Measurements from ENCODE around the gene TBCC. TPM values are rescaled to one million over a fixed set of nuclear protein-coding genes. Genes with fewer than 3 reads are reported as not detected.
A peak's percentile ranks its signal among the peaks of the same experiment; 100 is the strongest.
"Not testable (repeated sequence)": the region's sequence is repeated elsewhere in the genome, so short reads cannot be mapped to it uniquely, and the experiment has no call there.

The TBCC gene
- total and polyA plus RNA-seq, 11 donors, result 10.4 to 21.7 (median 16.9) TPM

- H3K4me1 ChIP-seq, result peaks cover 0 to 13% (median 0%) of the 10 kb centered on the region in 12 donors
- ATAC-seq, result peak; percentile 43 to 93 (median 82)
- H3K36me3 ChIP-seq, result no peaks in the 10 kb centered on the region
- peak overlapping the region in 2 of 12 donors; percentile 5 to 35 for H3K27ac ChIP-seq
- H3K9me3 ChIP-seq, result no peaks in the 10 kb centered on the region
- intact Hi-C loops (cut with DNase I), result no loop called here
- TF ChIP-seq, protein P1, sequence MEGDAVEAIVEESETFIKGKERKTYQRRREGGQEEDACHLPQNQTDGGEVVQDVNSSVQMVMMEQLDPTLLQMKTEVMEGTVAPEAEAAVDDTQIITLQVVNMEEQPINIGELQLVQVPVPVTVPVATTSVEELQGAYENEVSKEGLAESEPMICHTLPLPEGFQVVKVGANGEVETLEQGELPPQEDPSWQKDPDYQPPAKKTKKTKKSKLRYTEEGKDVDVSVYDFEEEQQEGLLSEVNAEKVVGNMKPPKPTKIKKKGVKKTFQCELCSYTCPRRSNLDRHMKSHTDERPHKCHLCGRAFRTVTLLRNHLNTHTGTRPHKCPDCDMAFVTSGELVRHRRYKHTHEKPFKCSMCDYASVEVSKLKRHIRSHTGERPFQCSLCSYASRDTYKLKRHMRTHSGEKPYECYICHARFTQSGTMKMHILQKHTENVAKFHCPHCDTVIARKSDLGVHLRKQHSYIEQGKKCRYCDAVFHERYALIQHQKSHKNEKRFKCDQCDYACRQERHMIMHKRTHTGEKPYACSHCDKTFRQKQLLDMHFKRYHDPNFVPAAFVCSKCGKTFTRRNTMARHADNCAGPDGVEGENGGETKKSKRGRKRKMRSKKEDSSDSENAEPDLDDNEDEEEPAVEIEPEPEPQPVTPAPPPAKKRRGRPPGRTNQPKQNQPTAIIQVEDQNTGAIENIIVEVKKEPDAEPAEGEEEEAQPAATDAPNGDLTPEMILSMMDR (IDR thresholded peaks at IDR 0.05), result no peak
- no peak for TF ChIP-seq POLR2A (IDR thresholded peaks at IDR 0.05)
- peak overlapping the region in 11 of 12 donors; percentile 25 to 57 (median 50) for H3K4me3 ChIP-seq
- whole genome bisulfite sequencing, 4 donors, result 19 to 48% (median 40%) methylated on average over 18 to 24 of the region's 24 CpGs
- peak; percentile 25 to 81 (median 70) for DNase-seq
- H3K27me3 ChIP-seq, result no peaks in the 10 kb centered on the region
Measured at GRCh38 chr6:42704251-42704936, 41.5 kb downstream of the TBCC start.

DNA sequence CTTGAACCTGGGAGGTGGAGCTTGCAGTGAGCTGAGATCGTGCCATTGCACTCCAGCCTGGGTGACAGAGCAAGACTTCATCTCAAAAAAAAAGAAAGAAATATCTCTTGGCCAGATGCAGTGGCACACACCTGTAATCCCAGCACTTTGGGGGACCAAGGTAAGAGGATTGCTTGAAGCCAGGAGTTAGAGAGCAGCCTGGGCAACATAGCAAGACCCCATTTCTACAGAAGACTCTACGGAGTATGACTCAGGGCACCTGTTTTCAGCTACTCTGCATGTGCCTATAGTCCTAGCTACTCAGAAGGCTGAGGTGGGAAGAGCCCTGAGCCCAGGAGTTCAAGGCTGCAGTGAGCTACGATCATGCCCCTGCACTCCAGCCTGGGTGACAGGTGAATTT lies 43.1 kb downstream of the TBCC start:
- ATAC-seq; intact Hi-C loops (cut with DNase I); H3K27me3 ChIP-seq: not testable (repeated sequence)

DNA sequence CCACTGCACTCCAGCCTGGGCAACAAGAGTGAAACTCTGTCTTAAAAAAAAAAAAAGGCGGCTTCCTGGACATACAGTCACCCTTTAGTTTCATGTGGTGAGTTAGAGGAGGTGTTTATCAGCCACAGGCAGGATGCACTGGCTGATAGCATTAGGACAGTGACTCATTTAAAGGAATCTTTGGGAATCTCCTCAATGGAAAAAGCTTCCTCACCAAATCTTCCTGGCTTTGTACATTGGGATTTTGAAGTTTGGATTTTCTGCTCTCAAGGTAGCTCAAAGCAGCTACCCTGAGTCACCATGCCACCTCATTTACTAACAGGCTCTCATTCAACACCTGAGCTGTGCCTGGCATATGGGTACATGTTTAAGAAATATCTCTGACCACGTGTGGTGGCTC lies 43.7 kb downstream of the TBCC start:
- Histone ChIP-seq H3K4me1 (peaks cover 0 to 13% (median 0%) of the 10 kb centered on the region in 12 donors), H3K9me3 (no peaks in the 10 kb centered on the region), H3K36me3 (peaks cover 0 to 10% (median 0%) of the 10 kb centered on the region in 9 donors), H3K27ac (no peak overlapping the region), H3K4me3 (no peak overlapping the region), H3K27me3 (no peaks in the 10 kb centered on the region)
- no peak for TF ChIP-seq POLR2A (IDR thresholded peaks at IDR 0.05)
- TF ChIP-seq, protein P1 (IDR thresholded peaks at IDR 0.05), result no peak
- intact Hi-C loops (cut with DNase I), result no loop called here
- DNase-seq (no peak), ATAC-seq (no peak)
- 64 to 88% (median 78%) methylated on average over 2 of the region's 2 CpGs for WGBS, 4 donors

More for the DNA sequence above, 43.1 kb downstream of the TBCC start:
- not testable (repeated sequence) for DNase-seq, H3K9me3 ChIP-seq, H3K27ac ChIP-seq, H3K4me3 ChIP-seq, H3K36me3 ChIP-seq
- WGBS, 4 donors, result 97 to 99% (median 98%) methylated on average over 3 of the region's 3 CpGs
- H3K4me1 ChIP-seq, result peaks cover 0 to 13% (median 0%) of the 10 kb centered on the region in 12 donors

- ATAC-seq (peak in 1 of 4 donors; percentile 12), DNase-seq (no peak)
- Histone ChIP-seq H3K4me1 (peaks cover 0 to 22% (median 3%) of the 10 kb centered on the region in 12 donors), H3K4me3 (no peak overlapping the region), H3K27me3 (no peaks in the 10 kb centered on the region), H3K27ac (no peak overlapping the region), H3K9me3 (no peaks in the 10 kb centered on the region), H3K36me3 (peaks cover 0 to 32% (median 13%) of the 10 kb centered on the region in 9 donors)
- TF ChIP-seq, protein P1 (IDR thresholded peaks at IDR 0.05), result no peak
- TF ChIP-seq POLR2A (IDR thresholded peaks at IDR 0.05), result no peak
- intact Hi-C loops (cut with DNase I), result no loop called here
- 84 to 92% (median 86%) methylated on average over 11 to 13 of the region's 13 CpGs for WGBS, 4 donors
Measured at GRCh38 chr6:42698217-42698616, 47.7 kb downstream of the TBCC start.

Data from heart left ventricle (tissue), 16 donors.